GM18526 (cell line): ENCODE results near the gene TTYH1.

Experiments
- POLR2A ChIP-seq: IDR thresholded peaks from 3 replicates; pipeline ENCODE4 v1.6.1; 2011; ENCODE audit not compliant: insufficient read length; ENCODE audit errors: extremely low read depth

The TTYH1 gene

DNA sequence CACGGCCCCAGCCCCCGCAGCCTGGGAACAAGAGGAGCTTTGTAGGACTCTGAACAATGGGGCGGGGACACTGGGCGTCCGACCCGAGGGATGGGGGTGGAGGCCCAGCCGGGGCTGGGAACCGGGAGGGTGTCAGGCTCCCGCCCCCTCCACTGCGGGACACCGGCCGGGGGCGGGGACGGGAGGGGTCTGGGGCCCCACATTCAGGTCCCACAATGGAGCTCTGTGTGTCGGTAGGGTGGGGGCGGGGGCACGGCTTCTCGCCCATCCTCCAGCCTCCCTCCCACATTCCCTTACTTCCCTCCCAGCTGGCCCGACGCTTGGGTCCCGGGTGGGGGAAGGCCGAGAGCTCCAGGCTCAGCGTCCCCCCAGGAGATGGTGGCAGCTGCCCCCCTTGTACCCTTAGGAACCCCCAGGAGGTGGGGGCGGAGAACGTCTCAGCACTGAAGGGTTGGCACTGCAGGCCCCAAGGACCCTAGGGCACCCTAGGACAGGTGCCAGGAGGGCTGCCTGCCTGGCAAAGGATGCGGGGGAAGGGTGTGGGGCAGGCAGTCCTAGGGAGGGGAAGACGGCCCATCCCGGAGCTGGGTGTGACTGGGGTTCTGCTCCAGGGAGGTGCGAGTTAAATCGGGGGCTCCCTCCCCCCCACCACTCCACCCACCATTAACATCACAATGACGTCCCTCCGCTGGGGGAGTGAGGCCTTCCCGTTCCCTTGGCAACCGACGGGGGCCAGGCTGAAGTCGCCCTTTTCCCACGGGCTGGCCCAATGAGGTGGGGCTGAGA, 5.3 kb downstream of the TTYH1 start:
- no peak for TF ChIP-seq POLR2A

DNA sequence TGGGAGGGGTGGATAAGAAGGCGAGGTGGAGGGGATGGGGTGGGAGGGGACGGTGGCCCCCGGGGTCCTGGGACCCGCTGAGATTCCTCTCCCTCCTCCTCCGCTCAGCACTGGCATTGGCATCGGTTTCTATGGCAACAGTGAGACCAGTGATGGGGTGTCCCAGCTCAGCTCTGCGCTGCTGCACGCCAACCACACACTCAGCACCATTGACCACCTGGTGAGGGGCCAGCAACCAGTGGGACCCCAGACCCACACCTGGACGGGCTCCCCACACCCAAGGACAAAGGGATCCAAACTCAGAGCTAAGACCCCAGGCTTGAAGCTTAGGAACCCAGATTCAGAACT, 5.9 kb downstream of the TTYH1 start:
- no peak for TF ChIP-seq POLR2A

DNA sequence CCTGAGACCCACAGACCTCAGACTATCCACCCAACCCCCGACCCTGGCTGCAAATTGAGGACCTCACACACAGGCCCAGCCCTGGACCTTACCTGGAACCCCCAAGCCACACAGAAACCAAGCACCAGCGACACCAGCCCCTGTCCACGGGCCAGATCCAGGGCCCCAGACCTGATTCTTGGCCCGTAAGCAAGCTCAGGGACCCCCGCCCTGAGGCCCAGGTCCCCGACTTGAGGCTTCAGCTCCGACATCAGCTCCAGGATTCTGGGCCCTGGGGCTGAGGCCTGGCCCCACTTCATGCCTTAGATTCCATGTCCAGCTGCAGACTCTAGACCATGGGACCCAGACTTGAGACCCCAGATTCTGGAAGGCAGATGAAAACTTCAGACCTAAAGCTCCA, 6.3 kb downstream of the TTYH1 start:
- TF ChIP-seq POLR2A: no peak

DNA sequence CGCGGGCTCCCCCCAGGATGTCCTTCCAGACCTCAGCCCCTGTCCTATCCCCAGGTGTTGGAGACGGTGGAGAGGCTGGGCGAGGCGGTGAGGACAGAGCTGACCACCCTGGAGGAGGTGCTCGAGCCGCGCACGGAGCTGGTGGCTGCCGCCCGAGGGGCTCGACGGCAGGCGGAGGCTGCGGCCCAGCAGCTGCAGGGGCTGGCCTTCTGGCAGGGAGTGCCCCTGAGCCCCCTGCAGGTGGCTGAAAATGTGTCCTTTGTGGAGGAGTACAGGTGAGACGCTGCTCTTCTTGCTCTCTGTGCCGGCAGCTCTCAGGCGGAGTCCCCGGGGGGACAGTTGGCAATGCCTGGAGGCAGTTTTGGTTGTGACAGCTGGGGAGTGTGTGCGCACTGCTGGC, 6.9 kb downstream of the TTYH1 start:
- no peak for TF ChIP-seq POLR2A

GRCh38 chr19:54424201-54424600, 8.9 kb downstream of the TTYH1 start:
- no peak for TF ChIP-seq POLR2A

DNA sequence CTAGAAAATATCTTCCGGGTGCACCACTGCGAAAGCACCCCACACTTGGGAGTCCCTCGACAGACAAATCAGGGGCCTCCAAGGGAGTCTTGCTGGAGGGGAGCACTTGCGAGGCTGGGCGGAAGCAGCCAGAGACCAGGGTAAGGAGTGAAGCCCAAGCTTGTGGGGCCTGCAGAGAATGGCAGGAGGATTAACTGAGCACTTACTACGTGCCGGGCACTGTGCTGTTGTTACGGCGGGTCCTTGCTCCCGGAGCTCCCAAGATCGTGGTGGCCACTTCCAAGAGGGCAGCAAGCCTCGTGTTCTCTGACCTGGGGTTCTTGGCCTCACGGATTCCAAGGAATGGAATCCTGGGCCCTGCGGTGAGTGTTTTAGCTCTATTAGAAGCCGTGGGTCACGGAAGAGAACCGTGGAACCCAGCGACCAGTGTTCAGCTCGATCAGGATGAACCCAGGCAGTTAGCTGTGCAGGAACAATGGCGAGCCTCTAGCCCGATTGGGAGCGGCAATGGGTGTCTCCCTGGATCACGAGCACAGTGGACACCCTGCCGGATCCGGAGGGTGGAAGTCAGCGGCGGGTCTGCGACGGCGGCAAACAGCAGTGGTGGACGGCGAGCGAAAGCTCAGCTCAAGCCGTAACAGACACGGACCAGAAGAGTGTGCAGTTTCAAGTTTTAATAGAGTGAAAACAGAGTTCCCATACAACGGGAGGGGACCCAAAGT, 9.6 kb downstream of the TTYH1 start:
- TF ChIP-seq POLR2A: no peak

DNA sequence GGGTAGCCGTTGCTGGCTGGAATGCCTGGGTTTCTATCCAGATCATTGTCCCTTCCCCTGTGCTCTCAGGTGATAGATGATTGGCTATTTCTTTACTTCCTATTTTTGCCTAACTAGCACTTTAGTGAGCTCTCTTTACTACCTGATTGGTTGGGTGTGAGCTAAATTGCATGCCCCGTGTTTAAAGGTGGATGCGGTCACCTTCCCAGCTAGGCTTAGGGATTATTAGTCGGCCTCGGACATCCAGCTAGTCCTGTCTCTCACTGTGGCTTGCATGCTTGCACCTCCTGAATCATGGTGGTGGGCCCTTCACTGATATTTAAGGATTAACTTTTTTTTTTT, 10.1 kb downstream of the TTYH1 start:
- TF ChIP-seq POLR2A: no peak

DNA sequence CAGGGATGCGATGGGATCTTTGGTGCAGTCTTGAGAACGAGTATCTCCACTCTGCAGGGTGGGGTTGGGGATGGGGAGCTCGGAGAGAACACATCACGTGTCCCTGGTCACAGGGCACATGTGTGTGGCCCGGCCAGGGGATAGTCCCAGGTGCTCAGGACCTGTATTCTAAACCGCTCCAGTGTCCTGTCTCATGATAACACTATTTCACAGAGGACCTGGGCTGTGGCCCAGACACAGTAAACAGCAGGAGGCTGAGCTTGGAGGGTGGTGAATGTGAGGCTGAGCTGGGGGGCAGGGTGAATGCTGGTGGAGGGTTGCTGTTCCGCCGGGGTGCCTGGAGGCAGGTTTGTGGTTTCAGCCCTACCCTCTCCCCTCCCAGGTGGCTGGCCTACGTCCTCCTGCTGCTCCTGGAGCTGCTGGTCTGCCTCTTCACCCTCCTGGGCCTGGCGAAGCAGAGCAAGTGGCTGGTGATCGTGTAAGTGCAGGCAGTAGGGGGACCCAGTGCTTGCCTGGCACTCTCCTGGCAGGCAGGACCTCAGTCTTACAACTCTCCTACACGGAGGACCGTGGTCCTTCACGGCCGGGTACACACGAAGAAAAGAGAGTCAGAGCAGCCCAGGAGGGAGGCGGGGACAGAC, 11.1 kb downstream of the TTYH1 start:
- TF ChIP-seq POLR2A: no peak

GRCh38 chr19:54427586-54427985, 12.3 kb downstream of the TTYH1 start:
- TF ChIP-seq POLR2A: no peak

DNA sequence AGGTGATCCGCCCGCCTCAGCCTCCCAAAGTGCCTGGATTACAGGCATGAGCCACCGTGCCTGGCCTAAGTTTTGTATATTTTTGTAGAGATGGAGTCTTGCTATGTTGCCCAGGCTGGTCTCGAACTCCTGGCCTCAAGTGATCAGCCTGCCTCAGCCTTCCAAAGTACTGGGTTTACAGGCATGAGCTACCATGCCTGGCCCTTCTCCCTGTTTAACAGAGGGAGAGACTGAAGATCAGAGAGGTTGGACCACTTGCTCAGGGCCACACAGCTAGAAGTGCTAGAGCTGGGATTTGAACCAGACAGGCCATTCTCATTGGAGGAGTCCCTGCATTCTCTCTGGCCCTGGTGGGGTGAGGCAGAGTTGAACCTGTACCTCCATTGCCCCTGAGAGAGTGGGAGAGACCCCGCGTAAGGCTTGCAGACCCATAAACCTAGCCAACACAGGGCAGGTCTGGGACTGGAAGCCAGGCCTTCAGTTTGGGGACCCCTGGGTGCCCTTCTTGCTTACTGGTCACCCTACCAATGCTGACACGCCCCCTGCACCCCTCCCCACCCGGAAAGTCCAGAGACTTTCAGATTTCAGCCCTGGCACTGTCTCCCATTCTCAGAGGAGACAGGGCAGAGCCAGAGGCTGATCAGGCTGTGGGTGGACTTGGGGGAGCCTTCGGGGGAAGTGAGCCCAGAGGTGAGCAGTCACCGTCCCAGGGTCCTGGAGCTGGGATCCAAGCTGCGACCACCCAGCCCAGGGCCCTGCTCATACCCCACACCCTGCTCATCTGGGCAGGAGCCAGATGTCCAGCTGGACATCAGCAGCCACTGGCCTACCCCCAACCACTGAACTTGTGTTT, 13.3 kb downstream of the TTYH1 start:
- TF ChIP-seq POLR2A: no peak

DNA sequence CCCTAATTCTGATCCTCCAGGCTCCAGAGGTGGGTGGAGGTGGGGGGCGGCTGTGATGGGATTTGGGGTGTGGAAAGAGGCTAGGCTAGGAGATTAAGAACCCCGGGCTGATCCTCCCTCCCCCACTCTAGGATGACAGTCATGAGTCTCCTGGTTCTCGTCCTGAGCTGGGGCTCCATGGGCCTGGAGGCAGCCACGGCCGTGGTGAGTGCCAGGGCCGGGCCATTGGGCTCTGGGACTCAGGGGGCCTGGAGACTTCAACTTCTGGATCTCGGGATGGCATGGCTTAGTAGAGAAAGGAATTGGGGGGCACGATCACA, 13.9 kb downstream of the TTYH1 start:
- no peak for TF ChIP-seq POLR2A

- no peak for TF ChIP-seq POLR2A
These were observed 14.4 kb downstream of the TTYH1 start for GRCh38 chr19:54429545-54430227.

GRCh38 chr19:54430306-54431254, 15.3 kb downstream of the TTYH1 start:
- no peak for TF ChIP-seq POLR2A

GRCh38 chr19:54431255-54431838, 16.1 kb downstream of the TTYH1 start:
- no peak for TF ChIP-seq POLR2A
